Natural killer cell (primary cell): Measurements from ENCODE around the gene PLEKHG1. TPM values are rescaled to one million over a fixed set of nuclear protein-coding genes. Genes with fewer than 3 reads are reported as not detected.

ENCODE experiments used
- ATAC-seq, 3 donors: fragments of 150-1000 bp in 2 of 3; fragments of 200-7000 bp in 1 of 3; cut with Tn5 transposase; 1 replicate in 1 of 3; 2 replicates in 2 of 3; pipeline ENCODE4 v1.10.0; 2021; ENCODE audit warnings: mild to moderate bottlenecking in 2 of 3, moderate library complexity in 2 of 3
- DNase-seq, 2 donors: peaks; one replicate each; pipeline versions ENCODE4 v3.0.0 to v3.0.0-alpha.2; 2013 to 2021; ENCODE audit warnings: mixed read lengths in 1 of 2
- H3K27ac ChIP-seq: one replicate; pipeline ENCODE4 v1.5.1; 2013; ENCODE audit warnings: mild to moderate bottlenecking, low read length
- H3K27me3 ChIP-seq: one replicate; pipeline ENCODE4 v1.6.1; 2013; ENCODE audit warnings: low read length; ENCODE audit not compliant: control insufficient read depth, insufficient read depth
- H3K36me3 ChIP-seq: one replicate; pipeline ENCODE4 v1.6.1; 2013; ENCODE audit warnings: low read length; ENCODE audit not compliant: control insufficient read depth, insufficient read depth
- H3K4me1 ChIP-seq: one replicate; pipeline ENCODE4 v1.6.1; 2013; ENCODE audit warnings: low read length; ENCODE audit not compliant: control insufficient read depth, insufficient read depth
- H3K4me3 ChIP-seq: one replicate; pipeline ENCODE4 v1.5.1; 2013; ENCODE audit warnings: low read length
- H3K9me3 ChIP-seq: one replicate; pipeline ENCODE4 v1.6.1; 2013; ENCODE audit warnings: low read length; ENCODE audit not compliant: control insufficient read depth, insufficient read depth
- H3K27ac Mint-ChIP-seq, 2 donors: one replicate each; pipeline ENCODE4 v1.8.0; 2022; ENCODE audit warnings: mild to moderate bottlenecking in 2 of 2, mixed read lengths in 2 of 2, moderate library complexity in 1 of 2
- H3K27me3 Mint-ChIP-seq, 2 donors: one replicate each; pipeline ENCODE4 v1.8.0; 2022; ENCODE audit warnings: low read depth in 2 of 2, mixed read lengths in 2 of 2
- H3K36me3 Mint-ChIP-seq: one replicate; pipeline ENCODE4 v1.8.0; 2022; ENCODE audit warnings: mixed read lengths
- H3K4me1 Mint-ChIP-seq, 2 donors: one replicate each; pipeline ENCODE4 v1.8.0; 2022; ENCODE audit warnings: mixed read lengths in 2 of 2
- H3K4me3 Mint-ChIP-seq: one replicate; pipeline ENCODE4 v1.8.0; 2022; ENCODE audit warnings: mild to moderate bottlenecking, moderate library complexity, mixed read lengths
- H3K9me3 Mint-ChIP-seq, 2 donors: one replicate each; pipeline ENCODE4 v1.8.0; 2022; ENCODE audit warnings: mixed read lengths in 2 of 2
- WGBS: methylation state at CpG from one replicate; pipeline ENCODE4 v1.1.7; 2013; ENCODE audit warnings: missing lambda C conversion rate; ENCODE audit not compliant: insufficient coverage; 5-methylcytosine and 5-hydroxymethylcytosine counted together
- intact Hi-C: fragments of 100-400 bp; cut with micrococcal nuclease; formaldehyde crosslinking; loops from one replicate; pipeline ENCODE4 v1.14.2; 2022
- total RNA-seq, 4 donors: library from RNA; stranded (reverse); fragments of 120-200 nt in 1 of 4; gene quantifications; one replicate each; pipeline versions ENCODE4 v1.2.3 to v1.2.4, GENCODE V29; 2013 to 2022
- TF ChIP-seq, protein P1 (sequence below): fragments of 200-600 bp; IDR thresholded peaks from one replicate; pipeline ENCODE4 v1.8.0; 2022; ENCODE audit warnings: antibody characterized with exemption

The PLEKHG1 gene
- total RNA-seq, 3 donors from 2014 or later (not counting 1 experiment from before 2014, with no cell fraction given): 0.29 to 1.4 (median 0.54) TPM

DNA sequence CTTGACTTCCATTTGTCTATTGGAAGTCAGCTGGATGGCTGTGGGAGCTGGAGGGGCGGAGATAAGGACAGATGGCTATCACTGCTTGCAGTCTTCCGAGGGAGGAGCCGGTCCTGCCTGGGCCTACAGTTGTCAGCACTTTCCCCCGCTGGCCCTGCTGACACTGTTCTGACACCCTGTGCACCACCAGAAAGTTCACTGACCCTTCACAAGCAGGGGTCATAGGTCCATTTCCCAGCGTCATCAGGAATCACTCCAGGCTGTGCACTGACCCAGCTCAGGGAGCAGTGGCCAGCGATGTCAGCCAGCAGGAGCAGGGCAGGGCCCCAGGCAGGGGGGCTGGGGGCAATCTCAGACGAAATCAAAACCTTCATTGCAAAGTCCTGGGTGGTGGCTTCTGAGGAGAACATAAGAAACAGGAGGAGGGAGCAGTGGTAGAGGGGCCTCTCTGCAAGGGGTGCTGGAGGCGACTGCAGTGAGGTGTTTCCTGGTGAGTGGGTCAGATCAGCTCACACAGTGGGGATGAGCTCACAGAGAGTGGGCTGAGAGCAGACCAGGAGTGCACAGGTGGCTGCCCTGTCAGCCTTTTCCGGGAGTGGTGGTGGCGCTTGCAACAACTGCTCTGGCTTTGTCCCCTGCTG, 26.5 kb upstream of the PLEKHG1 start:
- TF ChIP-seq, protein P1, sequence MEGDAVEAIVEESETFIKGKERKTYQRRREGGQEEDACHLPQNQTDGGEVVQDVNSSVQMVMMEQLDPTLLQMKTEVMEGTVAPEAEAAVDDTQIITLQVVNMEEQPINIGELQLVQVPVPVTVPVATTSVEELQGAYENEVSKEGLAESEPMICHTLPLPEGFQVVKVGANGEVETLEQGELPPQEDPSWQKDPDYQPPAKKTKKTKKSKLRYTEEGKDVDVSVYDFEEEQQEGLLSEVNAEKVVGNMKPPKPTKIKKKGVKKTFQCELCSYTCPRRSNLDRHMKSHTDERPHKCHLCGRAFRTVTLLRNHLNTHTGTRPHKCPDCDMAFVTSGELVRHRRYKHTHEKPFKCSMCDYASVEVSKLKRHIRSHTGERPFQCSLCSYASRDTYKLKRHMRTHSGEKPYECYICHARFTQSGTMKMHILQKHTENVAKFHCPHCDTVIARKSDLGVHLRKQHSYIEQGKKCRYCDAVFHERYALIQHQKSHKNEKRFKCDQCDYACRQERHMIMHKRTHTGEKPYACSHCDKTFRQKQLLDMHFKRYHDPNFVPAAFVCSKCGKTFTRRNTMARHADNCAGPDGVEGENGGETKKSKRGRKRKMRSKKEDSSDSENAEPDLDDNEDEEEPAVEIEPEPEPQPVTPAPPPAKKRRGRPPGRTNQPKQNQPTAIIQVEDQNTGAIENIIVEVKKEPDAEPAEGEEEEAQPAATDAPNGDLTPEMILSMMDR: no peak
- Histone ChIP-seq H3K36me3 (no peaks in the 10 kb centered on the region), H3K4me1 (no peaks in the 10 kb centered on the region), H3K9me3 (no peaks in the 10 kb centered on the region), H3K27ac (no peak overlapping the region), H3K4me3 (no peak overlapping the region), H3K27me3 (no peaks in the 10 kb centered on the region)
- DNase-seq: no peak
- 54% methylated on average over 10 of the region's 10 CpGs for WGBS
- Mint-ChIP-seq H3K36me3 (no peaks in the 10 kb centered on the region), H3K4me1 (no peaks in the 10 kb centered on the region), H3K9me3 (no peaks in the 10 kb centered on the region), H3K27ac (no peak overlapping the region), H3K27me3 (peaks cover 22 to 32% of the 10 kb centered on the region in 2 donors), H3K4me3 (no peak overlapping the region)
- ATAC-seq: no peak
- intact Hi-C loops: no loop called here

GRCh38 chr6:150575836-150576235, 23.8 kb upstream of the PLEKHG1 start:
- intact Hi-C loops: no loop called here
- Histone ChIP-seq H3K9me3 (no peaks in the 10 kb centered on the region), H3K4me1 (no peaks in the 10 kb centered on the region), H3K36me3 (no peaks in the 10 kb centered on the region), H3K27ac (no peak overlapping the region), H3K4me3 (no peak overlapping the region), H3K27me3 (no peaks in the 10 kb centered on the region)
- Mint-ChIP-seq H3K9me3 (no peaks in the 10 kb centered on the region), H3K4me1 (no peaks in the 10 kb centered on the region), H3K27ac (no peak overlapping the region), H3K36me3 (no peaks in the 10 kb centered on the region), H3K4me3 (no peak overlapping the region), H3K27me3 (peaks cover 19 to 32% of the 10 kb centered on the region in 2 donors)
- WGBS: 87% methylated on average over 3 of the region's 6 CpGs
- DNase-seq: no peak
- no peak for ATAC-seq
- TF ChIP-seq, protein P1: no peak

GRCh38 chr6:150576651-150577226, 22.9 kb upstream of the PLEKHG1 start:
- TF ChIP-seq, protein P1: no peak
- Mint-ChIP-seq H3K4me1 (no peaks in the 10 kb centered on the region), H3K36me3 (no peaks in the 10 kb centered on the region), H3K27me3 (peaks cover 19 to 32% of the 10 kb centered on the region in 2 donors), H3K27ac (no peak overlapping the region), H3K9me3 (no peaks in the 10 kb centered on the region), H3K4me3 (no peak overlapping the region)
- no peaks in the 10 kb centered on the region for H3K27me3 ChIP-seq
- H3K9me3 ChIP-seq: no peaks in the 10 kb centered on the region
- intact Hi-C loops: no loop called here
- ATAC-seq (no peak), DNase-seq (no peak)
- no peak overlapping the region for H3K4me3 ChIP-seq
- 67% methylated on average over 15 of the region's 15 CpGs for WGBS
- H3K4me1 ChIP-seq: no peaks in the 10 kb centered on the region
- no peaks in the 10 kb centered on the region for H3K36me3 ChIP-seq
- no peak overlapping the region for H3K27ac ChIP-seq
